ENCODE data around the gene KIAA1549. TPM values are rescaled to one million over a fixed set of nuclear protein-coding genes. Genes with fewer than 3 reads are reported as not detected.

Gene KIAA1549
- polyA plus RNA-seq, 1 experiment = 2.5 TPM

- CTCF ChIA-PET = no interaction called here
- no peak overlapping the region for H3K4me3 ChIP-seq (ENCODE audit: low read depth, low read length)
- no peak for TF ChIP-seq CTCF (IDR thresholded peaks at IDR 0.05; ENCODE audit: insufficient read depth, low read depth, low read length)
- no peaks in the 10 kb centered on the region for H3K36me3 ChIP-seq (ENCODE audit: control insufficient read depth, insufficient read depth, low read length)
- POLR2A ChIA-PET = no interaction called here
- H3K27me3 ChIP-seq (ENCODE audit: control insufficient read depth, insufficient read depth, low read length) = no peaks in the 10 kb centered on the region
- no peak for DNase-seq (ENCODE audit: low read depth)
Observed at GRCh38 chr7:138957753-138958390, 23.3 kb downstream of the KIAA1549 start.

- no peaks in the 10 kb centered on the region for H3K36me3 ChIP-seq (ENCODE audit: control insufficient read depth, insufficient read depth, low read length)
- TF ChIP-seq CTCF (IDR thresholded peaks at IDR 0.05; ENCODE audit: insufficient read depth, low read depth, low read length) = no peak
- H3K27me3 ChIP-seq (ENCODE audit: control insufficient read depth, insufficient read depth, low read length) = no peaks in the 10 kb centered on the region
- no peak for DNase-seq (ENCODE audit: low read depth)
- H3K4me3 ChIP-seq (ENCODE audit: low read depth, low read length) = no peak overlapping the region
- ChIA-PET POLR2A (no interaction called here), CTCF (no interaction called here)
Observed at GRCh38 chr7:138957217-138957616, 24.0 kb downstream of the KIAA1549 start.

- DNase-seq (ENCODE audit: low read depth) = no peak
- Histone ChIP-seq H3K4me3 (ENCODE audit: low read depth, low read length) (no peak overlapping the region), H3K36me3 (ENCODE audit: control insufficient read depth, insufficient read depth, low read length) (no peaks in the 10 kb centered on the region), H3K27me3 (ENCODE audit: control insufficient read depth, insufficient read depth, low read length) (no peaks in the 10 kb centered on the region)
- ChIA-PET CTCF (interaction anchor here (0.6 kb wide), 1 partner anchor 11 kb away, joined by 3 read pairs; no protein-coding TSS in a partner anchor), POLR2A (no interaction called here)
- TF ChIP-seq CTCF (IDR thresholded peaks at IDR 0.05; ENCODE audit: insufficient read depth, low read depth, low read length) = no peak
Observed at GRCh38 chr7:138954545-138955475, 26.4 kb downstream of the KIAA1549 start.

GRCh38 chr7:138952791-138953190, 28.4 kb downstream of the KIAA1549 start:
- Histone ChIP-seq H3K4me3 (ENCODE audit: low read depth, low read length) (no peak overlapping the region), H3K27me3 (ENCODE audit: control insufficient read depth, insufficient read depth, low read length) (no peaks in the 10 kb centered on the region), H3K36me3 (ENCODE audit: control insufficient read depth, insufficient read depth, low read length) (no peaks in the 10 kb centered on the region)
- DNase-seq (ENCODE audit: low read depth) = no peak
- CTCF ChIA-PET = no interaction called here
- TF ChIP-seq CTCF (IDR thresholded peaks at IDR 0.05; ENCODE audit: insufficient read depth, low read depth, low read length) = no peak
- POLR2A ChIA-PET = no interaction called here

- TF ChIP-seq CTCF (IDR thresholded peaks at IDR 0.05; ENCODE audit: insufficient read depth, low read depth, low read length) = no peak
- CTCF ChIA-PET = interaction anchor here (0.6 kb wide), 1 partner anchor 1665 kb away, joined by 3 read pairs; no protein-coding TSS in a partner anchor
- H3K36me3 ChIP-seq (ENCODE audit: control insufficient read depth, insufficient read depth, low read length) = no peaks in the 10 kb centered on the region
- POLR2A ChIA-PET = no interaction called here
- no peaks in the 10 kb centered on the region for H3K27me3 ChIP-seq (ENCODE audit: control insufficient read depth, insufficient read depth, low read length)
- no peak overlapping the region for H3K4me3 ChIP-seq (ENCODE audit: low read depth, low read length)
- DNase-seq (ENCODE audit: low read depth) = no peak
Observed at GRCh38 chr7:138951953-138952352, 29.2 kb downstream of the KIAA1549 start.
